DOHH2 (cell line): ENCODE results near the gene ASPHD1.
"Not testable (repeated sequence)": the region's sequence is repeated elsewhere in the genome, so short reads cannot be mapped to it uniquely, and the experiment has no call there.

Experiments
- H3F3A ChIP-seq: fragments of 200-600 bp; sonication (generic), shearing (Covaris generic); 2 replicates; pipeline ENCODE4 v1.6.0; 2016; ENCODE audit warnings: antibody characterized with exemption, mild to moderate bottlenecking; ENCODE audit not compliant: control insufficient read depth, insufficient read depth
- H3K27ac ChIP-seq: fragments of 200-600 bp; sonication (generic); 2 replicates; pipeline ENCODE4 v1.5.1; 2014; ENCODE audit warnings: low read depth, mild to moderate bottlenecking, low read length, moderate library complexity
- H3K27me3 ChIP-seq: fragments of 200-600 bp; sonication (generic); 2 replicates; pipeline ENCODE4 v1.6.1; 2014; ENCODE audit warnings: mild to moderate bottlenecking, low read length, mixed read lengths; ENCODE audit not compliant: control insufficient read depth
- H3K36me3 ChIP-seq: fragments of 200-600 bp; sonication (generic); 2 replicates; pipeline ENCODE4 v1.6.1; 2014; ENCODE audit warnings: mild to moderate bottlenecking, low read length, moderate library complexity, mixed read lengths; ENCODE audit not compliant: control insufficient read depth
- H3K4me1 ChIP-seq: fragments of 200-600 bp; sonication (generic); 2 replicates; pipeline ENCODE4 v1.6.1; 2014; ENCODE audit warnings: mild to moderate bottlenecking, low read length, mixed read lengths; ENCODE audit not compliant: control insufficient read depth
- H3K4me2 ChIP-seq: fragments of 200-600 bp; sonication (generic); 2 replicates; pipeline ENCODE4 v1.6.0; 2014; ENCODE audit warnings: mild to moderate bottlenecking, low read length, moderate library complexity
- H3K4me3 ChIP-seq: fragments of 200-600 bp; sonication (generic); 2 replicates; pipeline ENCODE4 v1.5.1; 2014; ENCODE audit warnings: mild to moderate bottlenecking, low read length, mixed read lengths
- H3K79me2 ChIP-seq: fragments of 200-600 bp; sonication (generic); 2 replicates; pipeline ENCODE4 v1.6.1; 2014; ENCODE audit warnings: mild to moderate bottlenecking, low read length, mixed read lengths; ENCODE audit not compliant: control insufficient read depth
- H3K9me2 ChIP-seq: fragments of 200-600 bp; sonication (generic); replicated peaks from 2 replicates; pipeline ENCODE4 v1.6.1; 2014; ENCODE audit warnings: mild to moderate bottlenecking, low read length, mixed read lengths; ENCODE audit not compliant: control insufficient read depth
- H3K9me3 ChIP-seq: fragments of 200-600 bp; sonication (generic); 2 replicates; pipeline ENCODE4 v1.6.1; 2014; ENCODE audit warnings: antibody characterized with exemption, low read length, mixed read lengths; ENCODE audit not compliant: control insufficient read depth, insufficient read depth
- H4K20me1 ChIP-seq: fragments of 200-600 bp; sonication (generic); 2 replicates; pipeline ENCODE4 v1.6.0; 2014; ENCODE audit warnings: low read depth, mild to moderate bottlenecking, antibody characterized with exemption, low read length, moderate library complexity; ENCODE audit not compliant: control insufficient read depth, insufficient read depth
- CTCF ChIP-seq: fragments of 200-600 bp; sonication (generic); IDR thresholded peaks from one replicate; pipeline ENCODE4 v1.5.1; 2014; ENCODE audit warnings: antibody characterized with exemption, mild to moderate bottlenecking, low read depth, low read length; ENCODE audit not compliant: poor library complexity, severe bottlenecking
- EZH2phosphoT487 ChIP-seq: fragments of 200-600 bp; sonication (generic); IDR thresholded peaks from 2 replicates; pipeline ENCODE4 v1.6.1; 2017; ENCODE audit warnings: borderline replicate concordance, mild to moderate bottlenecking, antibody characterized with exemption, low read length, moderate library complexity, mixed read lengths

Gene ASPHD1

GRCh38 chr16:29868396-29869009 is 31.8 kb upstream of the ASPHD1 start:
- Histone ChIP-seq H4K20me1 (no peaks in the 10 kb centered on the region), H3F3A (no peaks in the 10 kb centered on the region), H3K4me3 (no peak overlapping the region), H3K4me2 (no peak overlapping the region), H3K79me2 (no peaks in the 10 kb centered on the region), H3K9me3 (no peaks in the 10 kb centered on the region), H3K27me3 (peaks cover 5% of the 10 kb centered on the region; the same call in 1 of the 2 replicates), H3K4me1 (peaks cover 4% of the 10 kb centered on the region), H3K36me3 (no peaks in the 10 kb centered on the region), H3K27ac (no peak overlapping the region), H3K9me2 (no peaks in the 10 kb centered on the region)
- TF ChIP-seq CTCF = no peak
- TF ChIP-seq EZH2phosphoT487 = no peak

GRCh38 chr16:29869067-29869466 is 31.2 kb upstream of the ASPHD1 start:
- H3K4me1 ChIP-seq, H3K36me3 ChIP-seq, H3K27me3 ChIP-seq, H4K20me1 ChIP-seq, H3F3A ChIP-seq, H3K4me2 ChIP-seq, H3K9me2 ChIP-seq, H3K4me3 ChIP-seq, H3K9me3 ChIP-seq, H3K79me2 ChIP-seq, H3K27ac ChIP-seq: not testable (repeated sequence)

GRCh38 chr16:29871822-29872546 is 28.3 kb upstream of the ASPHD1 start:
- H3K27ac ChIP-seq = no peak overlapping the region
- H3K79me2 ChIP-seq = no peaks in the 10 kb centered on the region
- no peaks in the 10 kb centered on the region for H3K36me3 ChIP-seq
- TF ChIP-seq EZH2phosphoT487 = no peak
- no peak overlapping the region for H3K4me3 ChIP-seq
- H3K4me2 ChIP-seq = no peak overlapping the region
- H3K9me2 ChIP-seq = no peaks in the 10 kb centered on the region
- no peaks in the 10 kb centered on the region for H3K9me3 ChIP-seq
- peaks cover under 1% of the 10 kb centered on the region; the same call in 1 of the 2 replicates for H3K4me1 ChIP-seq
- H3F3A ChIP-seq = no peaks in the 10 kb centered on the region
- no peaks in the 10 kb centered on the region for H4K20me1 ChIP-seq
- peaks cover 5% of the 10 kb centered on the region; the same call in 1 of the 2 replicates for H3K27me3 ChIP-seq

- no peaks in the 10 kb centered on the region for H3K79me2 ChIP-seq
- no peaks in the 10 kb centered on the region for H3K36me3 ChIP-seq
- no peaks in the 10 kb centered on the region for H3K9me3 ChIP-seq
- no peak overlapping the region for H3K4me3 ChIP-seq
- peaks cover 9% of the 10 kb centered on the region for H3K4me1 ChIP-seq
- H3F3A ChIP-seq = no peaks in the 10 kb centered on the region
- H3K27me3 ChIP-seq = no peaks in the 10 kb centered on the region
- TF ChIP-seq CTCF = no peak
- no peak for TF ChIP-seq EZH2phosphoT487
- no peaks in the 10 kb centered on the region for H3K9me2 ChIP-seq
- H4K20me1 ChIP-seq = no peaks in the 10 kb centered on the region
- no peak overlapping the region for H3K27ac ChIP-seq
- H3K4me2 ChIP-seq = no peak overlapping the region
Measured at GRCh38 chr16:29873319-29873718, 27.0 kb upstream of the ASPHD1 start.
